CD4-positive, alpha-beta T cell (primary cell): ENCODE data around the gene NUDT3. TPM values are rescaled to one million over a fixed set of nuclear protein-coding genes. Genes with fewer than 3 reads are reported as not detected.

Source experiments
- ATAC-seq: fragments of 200-7000 bp; cut with Tn5 transposase; one replicate; pipeline ENCODE4 v1.10.0; 2022; ENCODE audit warnings: mild to moderate bottlenecking; ENCODE audit not compliant: poor library complexity
- CTCF ChIA-PET: fragments of 350-600 bp; sonication (Branson Sonifier 250); formaldehyde crosslinking; loops from one replicate; lab custom pipeline; 2021; ENCODE audit warnings: antibody characterized with exemption, inconsistent platforms; lab: Charles Lee
- POLR2A ChIA-PET: fragments of 350-600 bp; sonication (Branson Sonifier 250); formaldehyde crosslinking; loops from one replicate; lab custom pipeline; 2021; ENCODE audit warnings: antibody characterized with exemption, inconsistent platforms; lab: Charles Lee
- DNase-seq, 14 experiments: peaks; one replicate each; pipeline ENCODE4 v3.0.0-alpha.2; 2013 to 2020; ENCODE audit warnings: mixed read lengths in 2 of 14
- H3K27ac ChIP-seq, 2 donors: one replicate each; pipeline versions ENCODE4 v1.5.1 to v1.7.0; 2013; ENCODE audit warnings: low read length in 2 of 2, low read depth in 1 of 2, mild to moderate bottlenecking in 1 of 2
- H3K27me3 ChIP-seq, 2 experiments: 1 replicate in 1 of 2; 2 replicates in 1 of 2; pipeline versions ENCODE4 v1.6.1 to v1.7.0; 2013; ENCODE audit warnings: low read length in 2 of 2, control low read depth in 1 of 2, mild to moderate bottlenecking in 1 of 2, moderate library complexity in 1 of 2; ENCODE audit not compliant: insufficient read depth in 2 of 2, control insufficient read depth in 1 of 2
- H3K36me3 ChIP-seq: one replicate; pipeline ENCODE4 v1.6.1; 2013; ENCODE audit warnings: low read length, control low read depth; ENCODE audit not compliant: insufficient read depth
- H3K4me1 ChIP-seq: one replicate; pipeline ENCODE4 v1.6.1; 2013; ENCODE audit warnings: low read length, control low read depth; ENCODE audit not compliant: insufficient read depth
- H3K4me3 ChIP-seq: one replicate; pipeline ENCODE4 v1.5.1; 2013; ENCODE audit warnings: mild to moderate bottlenecking, low read length, moderate library complexity
- H3K9me3 ChIP-seq, 2 experiments: 1 replicate in 1 of 2; 2 replicates in 1 of 2; pipeline versions ENCODE4 v1.6.1 to v1.7.0; 2013; ENCODE audit warnings: low read length in 2 of 2, mild to moderate bottlenecking in 2 of 2, control low read depth in 1 of 2, moderate library complexity in 1 of 2; ENCODE audit not compliant: control insufficient read depth in 1 of 2, insufficient read depth in 1 of 2
- H3K27ac Mint-ChIP-seq: one replicate; pipeline ENCODE4 v1.8.0; 2020; ENCODE audit warnings: mixed read lengths
- H3K27me3 Mint-ChIP-seq: one replicate; pipeline ENCODE4 v1.8.0; 2021; ENCODE audit warnings: mixed read lengths
- H3K36me3 Mint-ChIP-seq: one replicate; pipeline ENCODE4 v1.8.0; 2021; ENCODE audit warnings: low read depth, mixed read lengths
- H3K4me1 Mint-ChIP-seq: one replicate; pipeline ENCODE4 v1.8.0; 2021; ENCODE audit warnings: low read depth, mixed read lengths
- H3K4me3 Mint-ChIP-seq: one replicate; pipeline ENCODE4 v1.8.0; 2020; ENCODE audit warnings: mild to moderate bottlenecking, mixed read lengths
- H3K9me3 Mint-ChIP-seq: one replicate; pipeline ENCODE4 v1.8.0; 2020; ENCODE audit warnings: mixed read lengths
- intact Hi-C, 2 experiments: fragments of 100-400 bp; cut with DNase I in 1 of 2; cut with micrococcal nuclease in 1 of 2; formaldehyde crosslinking; loops; one replicate each; pipeline versions ENCODE4 v1.15.1 to v1.9.0; 2023 to 2025; cut with DNase I, micrococcal nuclease
- polyA plus RNA-seq, 2 donors: library from polyadenylated mRNA; unstranded; fragments of 120-200 nt; gene quantifications; one replicate each; pipeline ENCODE4 v1.2.1, GENCODE V29; 2013
- total RNA-seq, 174 experiments: library from RNA in 2 of 174; stranded (reverse) in 2 of 174; gene quantifications; one replicate each; pipeline ENCODE4 v1.2.3 and lab custom pipeline; 2021 to 2026
- TF ChIP-seq, protein P1 (sequence below): fragments of 200-600 bp; IDR thresholded peaks from one replicate; pipeline ENCODE4 v1.8.0; 2022; ENCODE audit warnings: antibody characterized with exemption, mild to moderate bottlenecking

The NUDT3 gene
- 10 to 100 TPM; 14.8 to 15.0 TPM for total RNA-seq
- 14.6 TPM for polyA plus RNA-seq (2013, experiment 1 of 2)
- 13.5 TPM for polyA plus RNA-seq (2013, experiment 2 of 2)
- total RNA-seq (lab: John Stamatoyannopoulos, UW), result 31.1 to 104 (median 61.2) reads per million in 172 experiments

DNA sequence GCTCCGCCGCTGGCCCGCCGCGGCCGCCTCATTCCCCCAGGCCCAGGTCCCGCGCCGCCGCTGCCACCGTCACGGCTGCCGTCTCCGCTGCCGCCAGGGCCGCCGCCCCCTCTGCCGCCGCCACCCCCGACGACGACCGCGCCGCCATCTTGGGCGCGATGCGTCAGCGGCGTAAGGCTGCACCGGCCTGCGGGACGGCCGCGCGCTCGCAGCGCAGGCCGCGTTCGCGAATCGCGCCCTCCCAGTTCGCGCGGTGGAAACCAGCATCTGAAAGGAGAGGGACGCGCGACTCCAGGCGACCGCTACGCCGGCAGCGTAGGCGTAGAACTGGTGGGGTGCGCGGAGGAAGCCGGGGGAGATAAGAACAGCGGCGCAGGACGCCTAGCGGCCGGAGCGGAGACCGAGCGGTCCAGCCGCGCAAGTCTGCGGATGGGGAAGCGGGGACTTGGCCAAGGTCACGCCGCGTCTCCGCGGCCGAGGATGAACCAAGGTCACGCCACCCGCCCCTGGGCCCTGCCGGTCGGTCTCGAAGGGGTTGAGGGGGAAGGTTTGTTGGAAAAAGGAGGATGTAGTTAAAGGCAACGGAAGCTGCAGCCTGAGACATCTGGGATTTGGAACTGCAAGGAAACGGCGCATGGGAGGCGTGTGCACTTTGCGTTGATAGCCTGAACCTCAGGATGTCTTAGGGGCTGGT lies at the start of gene NUDT3:
TSS of gene NUDT3 (minus strand) at position 173 of the 694 bp plus-strand sequence. CDS start 307 bp downstream, outside the sequence.
- H3K27me3 ChIP-seq, result no peaks in the 10 kb centered on the region
- Mint-ChIP-seq H3K27ac (no peak within 1 kb of the TSS), H3K4me3 (peak within 1 kb of the TSS; percentile 96), H3K9me3 (no peaks in the 10 kb centered on the region), H3K4me1 (peaks cover 31% of the 10 kb centered on the region), H3K36me3 (peaks cover 6% of the 10 kb centered on the region), H3K27me3 (no peaks in the 10 kb centered on the region)
- H3K9me3 ChIP-seq, result no peaks in the 10 kb centered on the region
- TF ChIP-seq, protein P1, sequence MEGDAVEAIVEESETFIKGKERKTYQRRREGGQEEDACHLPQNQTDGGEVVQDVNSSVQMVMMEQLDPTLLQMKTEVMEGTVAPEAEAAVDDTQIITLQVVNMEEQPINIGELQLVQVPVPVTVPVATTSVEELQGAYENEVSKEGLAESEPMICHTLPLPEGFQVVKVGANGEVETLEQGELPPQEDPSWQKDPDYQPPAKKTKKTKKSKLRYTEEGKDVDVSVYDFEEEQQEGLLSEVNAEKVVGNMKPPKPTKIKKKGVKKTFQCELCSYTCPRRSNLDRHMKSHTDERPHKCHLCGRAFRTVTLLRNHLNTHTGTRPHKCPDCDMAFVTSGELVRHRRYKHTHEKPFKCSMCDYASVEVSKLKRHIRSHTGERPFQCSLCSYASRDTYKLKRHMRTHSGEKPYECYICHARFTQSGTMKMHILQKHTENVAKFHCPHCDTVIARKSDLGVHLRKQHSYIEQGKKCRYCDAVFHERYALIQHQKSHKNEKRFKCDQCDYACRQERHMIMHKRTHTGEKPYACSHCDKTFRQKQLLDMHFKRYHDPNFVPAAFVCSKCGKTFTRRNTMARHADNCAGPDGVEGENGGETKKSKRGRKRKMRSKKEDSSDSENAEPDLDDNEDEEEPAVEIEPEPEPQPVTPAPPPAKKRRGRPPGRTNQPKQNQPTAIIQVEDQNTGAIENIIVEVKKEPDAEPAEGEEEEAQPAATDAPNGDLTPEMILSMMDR, result peak; percentile 89
- POLR2A ChIA-PET, result interaction anchor here (1.0 to 5.7 kb wide), 9 partner anchors 10 to 867 kb away, joined by 3 to 33 read pairs (median 5); partner anchors contain the start of genes HMGA1, RPS10, SMIM29 and ZNF76
- peak; percentile 87 for ATAC-seq
- intact Hi-C loops, result loop anchor here (1.0 to 10.0 kb wide), 8 partner anchors 34 to 1498 kb away; partner anchors contain the start of genes RPS10 (in 2 of the 2), SMIM29 (in 2 of the 2) and ILRUN (in 1 of the 2)
- peaks cover 29% of the 10 kb centered on the region for H3K4me1 ChIP-seq
- CTCF ChIA-PET, result interaction anchor here (0.8 to 2.8 kb wide), 8 partner anchors 13 to 229 kb away, joined by 3 to 13 read pairs (median 4); partner anchors contain the start of gene SMIM29
- peak within 1 kb of the TSS; percentile 41 to 87 for H3K27ac ChIP-seq
- H3K4me3 ChIP-seq, result peak within 1 kb of the TSS; percentile 83
- DNase-seq, result peak; percentile 86 to 98 (median 92)
- no peaks in the 10 kb centered on the region for H3K36me3 ChIP-seq

DNA sequence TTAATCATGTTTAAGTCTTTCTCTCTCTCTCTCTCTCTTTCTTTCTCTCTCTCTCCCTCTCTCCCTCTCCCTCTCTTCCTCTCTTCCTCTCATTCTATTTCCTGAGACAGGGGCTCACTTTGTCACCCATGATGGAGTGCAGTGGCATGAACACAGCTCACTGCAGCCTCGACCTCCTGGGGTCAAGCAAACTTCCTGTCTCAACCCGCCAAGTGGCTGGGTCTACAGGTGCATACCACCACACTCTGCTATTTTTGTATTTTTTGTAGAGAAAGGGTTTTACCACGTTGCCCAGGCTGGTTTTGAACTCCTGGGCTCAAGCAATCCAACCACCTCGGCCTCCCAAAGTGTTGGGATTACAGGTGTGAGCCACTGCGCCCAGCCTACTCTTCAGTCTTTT lies 49.1 kb upstream of the NUDT3 start:
- H3K27ac ChIP-seq, result no peak overlapping the region
- Mint-ChIP-seq H3K27me3 (no peaks in the 10 kb centered on the region), H3K27ac (no peak overlapping the region), H3K4me3 (no peak overlapping the region), H3K9me3 (no peaks in the 10 kb centered on the region), H3K36me3 (no peaks in the 10 kb centered on the region), H3K4me1 (no peaks in the 10 kb centered on the region)
- CTCF ChIA-PET, result no interaction called here
- no peak for ATAC-seq
- no peaks in the 10 kb centered on the region for H3K4me1 ChIP-seq
- no peak overlapping the region for H3K4me3 ChIP-seq
- no peak for DNase-seq
- POLR2A ChIA-PET, result no interaction called here
- TF ChIP-seq, protein P1, result no peak
- H3K27me3 ChIP-seq, result no peaks in the 10 kb centered on the region
- H3K36me3 ChIP-seq, result no peaks in the 10 kb centered on the region
- intact Hi-C loops, result no loop called here
- H3K9me3 ChIP-seq, result peaks cover 0 to 6% of the 10 kb centered on the region in 2 experiments

DNA sequence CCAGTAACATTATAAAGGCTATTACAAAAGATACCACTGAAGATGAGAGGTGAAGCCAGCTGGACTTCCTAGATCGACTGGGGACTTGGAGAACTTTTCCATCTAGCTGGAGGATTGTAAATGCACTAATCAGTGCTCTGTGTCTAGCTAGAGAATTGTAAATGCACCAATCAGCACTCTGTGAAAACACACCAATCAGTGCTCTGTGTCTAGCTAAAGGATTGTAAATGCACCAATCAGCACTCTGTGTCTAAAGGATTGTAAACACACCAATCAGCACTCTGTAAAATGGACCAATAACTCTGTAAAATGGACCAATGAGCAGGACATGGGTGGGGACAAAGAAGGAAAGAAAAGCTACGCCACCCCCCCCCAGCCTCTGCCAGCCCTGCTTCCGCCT lies 47.0 kb upstream of the NUDT3 start:
- ChIA-PET POLR2A (no interaction called here), CTCF (no interaction called here)
- DNase-seq (no peak), ATAC-seq (no peak)
- Mint-ChIP-seq H3K9me3 (no peaks in the 10 kb centered on the region), H3K4me1 (no peaks in the 10 kb centered on the region), H3K4me3 (no peak overlapping the region), H3K36me3 (no peaks in the 10 kb centered on the region), H3K27ac (no peak overlapping the region), H3K27me3 (no peaks in the 10 kb centered on the region)
- no peaks in the 10 kb centered on the region for H3K36me3 ChIP-seq
- TF ChIP-seq, protein P1, result no peak
- peaks cover 0 to 6% of the 10 kb centered on the region in 2 experiments for H3K9me3 ChIP-seq
- no peaks in the 10 kb centered on the region for H3K4me1 ChIP-seq
- intact Hi-C loops, result no loop called here
- no peaks in the 10 kb centered on the region for H3K27me3 ChIP-seq
- H3K4me3 ChIP-seq, result no peak overlapping the region
- H3K27ac ChIP-seq, result no peak overlapping the region
